ENCODE data around the gene PIP5KL1.
"Not testable (repeated sequence)": the region's sequence is repeated elsewhere in the genome, so short reads cannot be mapped to it uniquely, and the experiment has no call there.

Gene PIP5KL1

GRCh38 chr9:127885508-127886281 lies 44.9 kb downstream of the PIP5KL1 start:
- no peak for DNase-seq

- DNase-seq, result no peak
Measured at GRCh38 chr9:127884976-127885490, 45.5 kb downstream of the PIP5KL1 start.

- DNase-seq, result no peak
Measured at GRCh38 chr9:127884427-127884911, 46.1 kb downstream of the PIP5KL1 start.

- no peak for DNase-seq
Measured at GRCh38 chr9:127883959-127884358, 46.6 kb downstream of the PIP5KL1 start.

- not testable (repeated sequence) for DNase-seq
Measured at GRCh38 chr9:127881715-127882114, 48.9 kb downstream of the PIP5KL1 start.

- no peak for DNase-seq
Measured at GRCh38 chr9:127880143-127880542, 50.4 kb downstream of the PIP5KL1 start.

- DNase-seq, result peak; percentile 46 to 74
Measured at GRCh38 chr9:127878652-127879390, 51.8 kb downstream of the PIP5KL1 start.

GRCh38 chr9:127878001-127878651 lies 52.5 kb downstream of the PIP5KL1 start:
- DNase-seq, result no peak

GRCh38 chr9:127877566-127877998 lies 53.0 kb downstream of the PIP5KL1 start, which contains the start of gene AK1:
TSS of gene AK1 (minus strand) at chr9:127877675. CDS start at chr9:127874617, 3,058 bp downstream.
- DNase-seq, result no peak

- no peak for DNase-seq
Measured at GRCh38 chr9:127876764-127877562, 53.6 kb downstream of the PIP5KL1 start.

GRCh38 chr9:127876026-127876763 lies 54.4 kb downstream of the PIP5KL1 start:
- DNase-seq, result no peak

GRCh38 chr9:127875306-127875966 lies 55.1 kb downstream of the PIP5KL1 start:
- no peak for DNase-seq

- no peak for DNase-seq
Measured at GRCh38 chr9:127874301-127875221, 56.0 kb downstream of the PIP5KL1 start.

GRCh38 chr9:127873886-127874285 lies 56.7 kb downstream of the PIP5KL1 start:
- no peak for DNase-seq

GRCh38 chr9:127873223-127873691 lies 57.3 kb downstream of the PIP5KL1 start:
- no peak for DNase-seq

GRCh38 chr9:127872369-127873222 lies 58.0 kb downstream of the PIP5KL1 start:
- no peak for DNase-seq

GRCh38 chr9:127871531-127871930 lies 59.0 kb downstream of the PIP5KL1 start:
- peak in 1 of 2 donors; percentile 10 for DNase-seq

- no peak for DNase-seq
Measured at GRCh38 chr9:127870887-127871286, 59.7 kb downstream of the PIP5KL1 start.

Measured in inflammatory macrophage treated with lipopolysaccharide for 1 hour (primary cell).